GM18502 (cell line): Measurements from ENCODE around the gene GPC5.
"Not testable (repeated sequence)": the region's sequence is repeated elsewhere in the genome, so short reads cannot be mapped to it uniquely, and the experiment has no call there.

Source experiments
- ATAC-seq: cut with Tn5 transposase; IDR thresholded peaks from one replicate; pipeline ENCODE4 v1.9.1; 2021; ENCODE audit warnings: mild to moderate bottlenecking; ENCODE audit not compliant: unreplicated experiment, poor library complexity

Gene GPC5

GRCh38 chr13:91398413-91399188, at the start of gene GPC5:
Gene GPC5, plus strand, starts transcription at chr13:91398621.
- ATAC-seq, result peak; percentile 95

- peak; percentile 53 for ATAC-seq
These were observed 49.5 kb upstream of the GPC5 start for GRCh38 chr13:91348906-91349435.

GRCh38 chr13:91349992-91350911, 48.2 kb upstream of the GPC5 start:
- ATAC-seq, result no peak

- no peak for ATAC-seq
These were observed 47.3 kb upstream of the GPC5 start for GRCh38 chr13:91351123-91351522.

- ATAC-seq, result no peak
These were observed 46.4 kb upstream of the GPC5 start for GRCh38 chr13:91351980-91352379.

GRCh38 chr13:91352891-91353290, 45.5 kb upstream of the GPC5 start:
- ATAC-seq, result not testable (repeated sequence)

GRCh38 chr13:91353494-91353893, 44.9 kb upstream of the GPC5 start:
- no peak for ATAC-seq

- ATAC-seq, result no peak
These were observed 43.2 kb upstream of the GPC5 start for GRCh38 chr13:91355099-91355825.

GRCh38 chr13:91355826-91356710, 42.4 kb upstream of the GPC5 start:
- no peak for ATAC-seq

- ATAC-seq, result no peak
These were observed 41.4 kb upstream of the GPC5 start for GRCh38 chr13:91356919-91357612.

- no peak for ATAC-seq
These were observed 40.6 kb upstream of the GPC5 start for GRCh38 chr13:91357613-91358386.

GRCh38 chr13:91358387-91358782, 40.0 kb upstream of the GPC5 start:
- peak; percentile 44 for ATAC-seq

GRCh38 chr13:91359111-91359510, 39.3 kb upstream of the GPC5 start:
- peak; percentile 13 for ATAC-seq

GRCh38 chr13:91359631-91360030, 38.8 kb upstream of the GPC5 start:
- no peak for ATAC-seq

GRCh38 chr13:91360246-91360751, 38.1 kb upstream of the GPC5 start:
- no peak for ATAC-seq

- ATAC-seq, result no peak
These were observed 36.6 kb upstream of the GPC5 start for GRCh38 chr13:91361755-91362271.

- no peak for ATAC-seq
These were observed 35.5 kb upstream of the GPC5 start for GRCh38 chr13:91362908-91363307.

GRCh38 chr13:91368101-91368500, 30.3 kb upstream of the GPC5 start:
- peak; percentile 53 for ATAC-seq
